LNCaP clone FGC (cell line): ENCODE data around the gene FAM222A.

Experiments
- DNase-seq: peaks from one replicate; pipeline ENCODE4 v3.0.0-alpha.2; 2011; ENCODE audit warnings: low read depth
- H3K4me3 ChIP-seq: 2 replicates; pipeline ENCODE4 v1.5.1; 2011; ENCODE audit warnings: mild to moderate bottlenecking, low read depth, low read length, control low read depth
- TF ChIP-seq, protein P1 (sequence below): IDR thresholded peaks from 2 replicates; pipeline ENCODE4 v1.5.1; 2012; ENCODE audit warnings: mild to moderate bottlenecking; ENCODE audit not compliant: control insufficient read depth, insufficient read depth; ENCODE audit errors: extremely low read depth

Gene FAM222A

DNA sequence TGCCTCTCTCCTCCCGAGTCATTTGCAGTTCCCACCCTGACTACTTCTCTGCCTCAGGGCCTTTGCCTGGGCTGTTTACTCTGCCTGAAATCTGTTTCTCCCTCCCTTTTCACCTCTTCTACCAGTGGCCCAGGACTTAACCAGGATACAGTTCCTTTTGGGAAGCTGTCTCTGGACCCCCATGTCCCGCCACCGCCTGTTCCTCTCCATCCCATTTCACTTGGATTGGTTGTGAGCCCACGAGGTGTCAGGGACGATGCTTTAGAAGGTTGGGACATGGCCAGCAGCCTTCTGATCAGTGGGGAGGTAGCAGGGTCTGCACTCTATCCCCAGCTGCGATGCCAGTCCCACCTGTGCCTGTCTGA lies 51.8 kb downstream of the FAM222A start:
- DNase-seq, result no peak
- H3K4me3 ChIP-seq, result no peak overlapping the region
- TF ChIP-seq, protein P1, sequence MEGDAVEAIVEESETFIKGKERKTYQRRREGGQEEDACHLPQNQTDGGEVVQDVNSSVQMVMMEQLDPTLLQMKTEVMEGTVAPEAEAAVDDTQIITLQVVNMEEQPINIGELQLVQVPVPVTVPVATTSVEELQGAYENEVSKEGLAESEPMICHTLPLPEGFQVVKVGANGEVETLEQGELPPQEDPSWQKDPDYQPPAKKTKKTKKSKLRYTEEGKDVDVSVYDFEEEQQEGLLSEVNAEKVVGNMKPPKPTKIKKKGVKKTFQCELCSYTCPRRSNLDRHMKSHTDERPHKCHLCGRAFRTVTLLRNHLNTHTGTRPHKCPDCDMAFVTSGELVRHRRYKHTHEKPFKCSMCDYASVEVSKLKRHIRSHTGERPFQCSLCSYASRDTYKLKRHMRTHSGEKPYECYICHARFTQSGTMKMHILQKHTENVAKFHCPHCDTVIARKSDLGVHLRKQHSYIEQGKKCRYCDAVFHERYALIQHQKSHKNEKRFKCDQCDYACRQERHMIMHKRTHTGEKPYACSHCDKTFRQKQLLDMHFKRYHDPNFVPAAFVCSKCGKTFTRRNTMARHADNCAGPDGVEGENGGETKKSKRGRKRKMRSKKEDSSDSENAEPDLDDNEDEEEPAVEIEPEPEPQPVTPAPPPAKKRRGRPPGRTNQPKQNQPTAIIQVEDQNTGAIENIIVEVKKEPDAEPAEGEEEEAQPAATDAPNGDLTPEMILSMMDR, result no peak

DNA sequence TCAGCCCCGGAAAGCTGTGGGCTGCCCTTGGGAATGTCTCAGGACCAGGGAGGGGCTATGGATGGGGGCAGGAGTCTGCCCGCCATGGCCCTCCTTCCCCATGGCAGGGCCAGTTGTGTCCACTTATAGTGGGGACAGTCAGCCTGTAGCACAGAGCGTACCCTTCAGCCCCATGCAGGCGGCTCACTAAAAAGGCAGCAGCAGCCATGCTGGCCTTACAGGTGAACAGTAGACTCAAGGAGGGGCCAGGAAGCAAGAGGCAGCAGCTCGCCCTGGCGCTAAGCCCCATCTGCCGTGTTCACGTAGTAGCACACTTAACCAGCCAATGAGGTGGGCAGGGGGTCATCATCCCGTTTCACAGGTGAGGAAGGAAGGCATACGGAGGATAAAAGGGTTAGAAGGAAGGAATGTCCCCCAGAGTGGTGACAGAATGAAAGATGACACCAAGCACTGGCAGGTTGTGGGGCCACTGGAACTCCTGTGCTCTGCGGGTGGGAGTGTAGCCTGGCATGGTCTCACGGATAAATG lies 52.7 kb downstream of the FAM222A start:
- no peak for DNase-seq
- no peak overlapping the region for H3K4me3 ChIP-seq
- TF ChIP-seq, protein P1, result no peak

DNA sequence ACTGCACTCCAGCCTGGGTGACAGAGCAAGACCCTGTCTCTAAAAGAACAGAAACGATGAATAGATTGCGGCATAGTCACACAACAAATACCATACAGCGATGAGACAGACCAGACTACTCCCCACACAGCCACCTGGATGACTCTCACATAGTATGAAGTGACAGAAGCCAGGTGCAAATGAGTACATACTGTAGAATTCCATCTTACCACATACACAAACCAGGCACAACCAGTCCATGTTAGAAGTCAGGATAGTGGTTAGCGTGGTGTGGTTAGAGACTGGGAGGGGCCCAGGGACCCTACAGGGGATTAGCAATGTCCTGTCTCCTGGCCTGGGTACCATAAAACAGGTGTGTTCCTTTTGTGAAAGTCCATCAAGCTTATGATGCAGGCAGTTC lies 53.8 kb downstream of the FAM222A start:
- TF ChIP-seq, protein P1, result no peak
- no peak for DNase-seq
- no peak overlapping the region for H3K4me3 ChIP-seq

DNA sequence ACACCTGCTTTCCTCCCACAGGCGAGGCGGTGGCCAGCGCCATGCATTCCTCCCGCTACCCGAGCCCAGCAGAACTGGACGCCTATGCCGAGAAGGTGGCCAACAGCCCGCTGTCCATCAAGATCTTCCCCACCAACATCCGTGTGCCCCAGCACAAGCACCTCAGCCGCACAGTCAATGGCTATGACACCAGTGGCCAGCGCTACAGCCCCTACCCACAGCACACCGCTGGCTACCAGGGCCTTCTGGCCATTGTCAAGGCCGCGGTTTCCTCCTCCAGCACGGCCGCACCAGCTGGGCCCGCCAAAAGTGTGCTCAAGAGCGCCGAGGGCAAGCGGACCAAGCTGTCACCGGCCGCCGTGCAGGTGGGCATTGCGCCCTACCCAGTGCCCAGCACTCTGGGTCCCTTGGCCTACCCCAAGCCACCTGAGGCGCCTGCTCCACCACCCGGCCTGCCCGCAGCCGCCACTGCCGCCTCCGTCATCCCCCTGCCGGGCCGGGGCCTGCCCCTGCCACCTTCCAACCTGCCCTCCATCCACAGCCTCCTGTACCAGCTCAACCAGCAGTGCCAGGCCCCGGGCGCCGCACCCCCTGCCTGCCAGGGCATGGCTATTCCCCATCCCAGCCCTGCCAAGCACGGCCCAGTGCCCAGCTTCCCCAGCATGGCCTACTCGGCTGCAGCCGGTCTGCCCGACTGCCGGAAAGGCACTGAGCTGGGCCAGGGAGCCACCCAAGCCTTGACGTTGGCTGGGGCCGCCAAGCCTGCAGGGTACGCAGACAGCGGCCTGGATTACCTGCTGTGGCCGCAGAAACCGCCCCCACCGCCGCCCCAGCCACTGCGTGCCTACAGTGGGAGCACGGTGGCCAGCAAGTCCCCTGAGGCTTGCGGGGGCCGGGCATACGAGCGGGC lies 54.6 kb downstream of the FAM222A start:
- DNase-seq, result no peak
- no peak overlapping the region for H3K4me3 ChIP-seq
- TF ChIP-seq, protein P1, result no peak

DNA sequence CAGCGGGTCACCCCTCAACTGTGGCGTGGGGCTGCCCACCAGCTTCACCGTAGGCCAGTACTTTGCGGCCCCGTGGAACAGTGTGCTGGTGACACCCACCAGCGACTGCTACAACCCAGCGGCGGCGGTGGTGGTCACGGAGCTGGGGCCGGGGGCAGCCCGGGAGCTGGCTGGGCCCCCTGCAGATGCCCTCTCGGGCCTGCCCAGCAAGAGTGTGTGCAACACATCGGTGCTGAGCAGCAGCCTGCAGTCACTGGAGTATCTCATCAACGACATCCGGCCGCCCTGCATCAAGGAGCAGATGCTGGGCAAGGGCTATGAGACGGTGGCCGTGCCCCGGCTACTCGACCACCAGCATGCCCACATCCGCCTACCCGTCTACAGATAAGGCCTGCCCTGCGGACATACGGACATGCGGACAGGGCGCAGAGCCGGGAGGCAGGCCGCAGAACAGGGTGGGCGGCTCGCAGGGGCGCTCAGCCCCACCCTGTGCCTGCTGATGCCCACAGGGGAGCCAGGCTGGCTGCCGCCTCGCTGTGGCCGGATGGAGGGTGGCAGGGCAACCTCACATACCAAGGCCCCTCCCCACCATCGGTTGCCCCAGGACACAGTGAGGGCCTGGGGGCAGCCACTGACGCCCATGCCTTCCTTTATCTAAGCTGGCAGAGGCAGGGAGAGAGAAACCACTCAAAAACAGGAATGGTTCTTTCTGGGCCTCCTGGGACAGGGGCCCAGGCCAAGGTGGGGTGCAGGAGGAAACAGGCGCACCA lies 55.5 kb downstream of the FAM222A start:
- H3K4me3 ChIP-seq, result no peak overlapping the region
- DNase-seq, result no peak
- TF ChIP-seq, protein P1, result no peak

DNA sequence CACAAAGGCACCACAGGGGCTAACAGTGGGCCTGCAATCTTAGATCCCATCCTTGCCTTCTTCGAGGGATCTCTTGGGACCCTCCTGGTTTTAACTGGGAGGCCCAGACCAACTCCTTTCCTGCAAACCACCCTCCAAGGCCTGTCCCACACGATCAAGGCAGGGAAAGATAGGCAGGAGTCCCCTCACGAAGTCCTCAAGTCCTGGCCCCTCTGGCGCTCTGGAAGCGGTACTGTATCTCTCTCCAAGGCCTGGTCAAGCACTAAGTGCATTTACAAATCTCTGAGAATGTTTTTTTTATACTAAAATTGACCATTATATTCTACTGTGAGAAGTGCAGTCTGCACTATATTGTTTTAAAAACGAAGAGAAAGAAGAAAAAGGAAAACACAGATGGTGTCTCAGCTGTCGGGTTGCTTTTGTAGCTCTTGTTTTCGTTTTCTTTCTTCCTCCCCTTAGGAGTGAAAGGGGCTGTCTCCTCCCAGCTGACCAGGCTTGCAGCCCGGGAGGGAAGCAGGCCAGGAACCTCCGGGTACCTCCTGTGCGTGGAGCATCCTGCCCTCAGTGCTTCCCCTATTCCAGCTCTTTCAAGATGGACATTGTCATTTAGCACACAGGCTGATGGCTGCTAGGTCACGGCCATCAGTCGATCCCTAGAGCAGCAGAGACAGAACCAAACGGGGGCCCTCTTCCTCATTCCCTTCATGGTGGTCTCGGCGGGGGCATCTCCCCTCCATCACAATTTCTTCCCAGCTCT lies 56.7 kb downstream of the FAM222A start:
- H3K4me3 ChIP-seq, result no peak overlapping the region
- no peak for DNase-seq
- TF ChIP-seq, protein P1, result no peak
